ENCODE results near the gene WDR83.

WDR83 gene

GRCh38 chr19:12646551-12646950 lies 20.1 kb upstream of the WDR83 start:
- TF ChIP-seq, protein P1, sequence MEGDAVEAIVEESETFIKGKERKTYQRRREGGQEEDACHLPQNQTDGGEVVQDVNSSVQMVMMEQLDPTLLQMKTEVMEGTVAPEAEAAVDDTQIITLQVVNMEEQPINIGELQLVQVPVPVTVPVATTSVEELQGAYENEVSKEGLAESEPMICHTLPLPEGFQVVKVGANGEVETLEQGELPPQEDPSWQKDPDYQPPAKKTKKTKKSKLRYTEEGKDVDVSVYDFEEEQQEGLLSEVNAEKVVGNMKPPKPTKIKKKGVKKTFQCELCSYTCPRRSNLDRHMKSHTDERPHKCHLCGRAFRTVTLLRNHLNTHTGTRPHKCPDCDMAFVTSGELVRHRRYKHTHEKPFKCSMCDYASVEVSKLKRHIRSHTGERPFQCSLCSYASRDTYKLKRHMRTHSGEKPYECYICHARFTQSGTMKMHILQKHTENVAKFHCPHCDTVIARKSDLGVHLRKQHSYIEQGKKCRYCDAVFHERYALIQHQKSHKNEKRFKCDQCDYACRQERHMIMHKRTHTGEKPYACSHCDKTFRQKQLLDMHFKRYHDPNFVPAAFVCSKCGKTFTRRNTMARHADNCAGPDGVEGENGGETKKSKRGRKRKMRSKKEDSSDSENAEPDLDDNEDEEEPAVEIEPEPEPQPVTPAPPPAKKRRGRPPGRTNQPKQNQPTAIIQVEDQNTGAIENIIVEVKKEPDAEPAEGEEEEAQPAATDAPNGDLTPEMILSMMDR (IDR thresholded peaks at IDR 0.05; ENCODE audit: low read depth, low read length), result no peak
- DNase-seq (ENCODE audit: low read depth in 2 of 2), result no peak
- H3K4me3 ChIP-seq (replicated peaks in 1 of 2; ENCODE audit: low read depth in 2 of 2, low read length in 2 of 2), result no peak overlapping the region

- H3K4me3 ChIP-seq (replicated peaks in 1 of 2; ENCODE audit: low read depth in 2 of 2, low read length in 2 of 2), result no peak overlapping the region
- TF ChIP-seq, protein P1 (IDR thresholded peaks at IDR 0.05; ENCODE audit: low read depth, low read length), result no peak
- DNase-seq (ENCODE audit: low read depth in 2 of 2), result no peak
Observed at GRCh38 chr19:12647047-12647446, 19.6 kb upstream of the WDR83 start.

DNA sequence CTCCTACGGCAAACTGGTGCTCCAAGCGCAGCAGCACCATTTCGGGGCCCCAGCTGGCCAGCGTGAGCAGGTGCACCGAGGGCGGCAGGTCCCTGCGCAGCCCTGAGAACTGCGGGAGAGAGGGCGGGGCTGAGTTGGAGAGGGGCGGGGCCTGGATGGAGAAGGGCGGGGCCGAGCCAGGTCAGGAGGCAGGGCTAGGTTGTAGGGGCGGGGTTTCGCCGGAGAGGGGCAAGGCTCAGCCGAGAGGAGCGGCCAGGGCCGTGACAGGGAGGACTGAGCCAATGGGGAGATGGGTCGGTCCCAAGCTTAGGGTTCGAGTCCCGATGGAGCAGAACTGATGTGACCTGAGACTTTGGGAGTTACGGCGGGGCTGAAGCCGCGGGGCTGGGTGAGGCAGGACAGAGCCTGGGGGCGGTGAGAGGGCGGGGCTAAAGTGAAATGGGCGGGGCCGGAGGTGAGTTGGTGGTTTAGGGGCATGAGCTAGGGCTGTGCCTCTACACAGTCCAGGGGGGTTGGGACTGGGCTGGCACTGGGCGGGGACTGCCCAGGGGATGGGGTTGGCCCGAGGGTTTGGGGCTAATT lies 19.0 kb upstream of the WDR83 start:
- TF ChIP-seq, protein P1 (IDR thresholded peaks at IDR 0.05; ENCODE audit: low read depth, low read length), result no peak
- H3K4me3 ChIP-seq (replicated peaks in 1 of 2; ENCODE audit: low read depth in 2 of 2, low read length in 2 of 2), result peak overlapping the region in 1 of 2 donors; percentile 32
- peak; percentile 42 to 47 for DNase-seq (ENCODE audit: low read depth in 2 of 2)

DNA sequence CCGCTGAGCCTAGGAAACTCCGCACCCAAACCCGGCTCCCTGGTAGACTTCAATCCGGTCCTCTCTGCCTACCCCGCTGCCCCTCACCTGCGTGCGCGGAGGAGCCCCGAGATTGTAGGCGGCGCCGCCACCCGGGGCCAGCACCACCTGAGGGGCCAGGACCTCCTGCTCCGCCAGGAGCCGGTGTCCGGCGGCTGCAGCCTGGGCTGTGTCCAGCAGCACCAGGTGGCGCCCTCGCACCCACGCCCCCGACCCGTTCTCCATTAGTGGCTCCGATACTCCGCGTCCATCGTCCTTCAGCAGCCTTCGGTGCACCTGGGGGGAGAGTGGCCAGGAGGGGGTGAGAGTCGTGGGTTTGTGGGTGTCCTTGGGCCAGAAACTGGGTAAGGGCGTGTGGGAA lies 18.5 kb upstream of the WDR83 start:
- TF ChIP-seq, protein P1 (IDR thresholded peaks at IDR 0.05; ENCODE audit: low read depth, low read length), result peak; percentile 30
- DNase-seq (ENCODE audit: low read depth in 2 of 2), result no peak
- peak overlapping the region in 1 of 2 donors; percentile 32 for H3K4me3 ChIP-seq (replicated peaks in 1 of 2; ENCODE audit: low read depth in 2 of 2, low read length in 2 of 2)

DNA sequence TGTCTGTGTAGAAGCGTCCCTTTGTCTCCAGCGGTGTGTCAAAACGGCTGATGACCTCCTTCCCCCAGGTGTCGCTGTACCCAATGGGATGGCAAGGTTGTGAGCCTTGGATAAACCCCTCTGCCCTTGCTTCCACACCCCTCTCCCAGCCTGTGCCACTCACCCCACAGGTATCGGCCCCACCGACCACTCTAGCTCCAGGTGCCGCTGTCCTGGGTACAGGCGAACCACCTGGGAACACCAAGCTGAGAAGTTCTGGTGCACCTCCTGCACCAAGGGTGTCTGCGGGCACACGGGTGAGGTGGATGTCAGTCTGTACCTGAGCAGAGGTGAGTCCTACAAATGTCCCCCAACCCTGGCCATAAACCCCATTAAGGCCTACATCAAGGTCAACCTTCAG lies 16.7 kb upstream of the WDR83 start:
- no peak for DNase-seq (ENCODE audit: low read depth in 2 of 2)
- no peak overlapping the region for H3K4me3 ChIP-seq (replicated peaks in 1 of 2; ENCODE audit: low read depth in 2 of 2, low read length in 2 of 2)
- TF ChIP-seq, protein P1 (IDR thresholded peaks at IDR 0.05; ENCODE audit: low read depth, low read length), result no peak

DNA sequence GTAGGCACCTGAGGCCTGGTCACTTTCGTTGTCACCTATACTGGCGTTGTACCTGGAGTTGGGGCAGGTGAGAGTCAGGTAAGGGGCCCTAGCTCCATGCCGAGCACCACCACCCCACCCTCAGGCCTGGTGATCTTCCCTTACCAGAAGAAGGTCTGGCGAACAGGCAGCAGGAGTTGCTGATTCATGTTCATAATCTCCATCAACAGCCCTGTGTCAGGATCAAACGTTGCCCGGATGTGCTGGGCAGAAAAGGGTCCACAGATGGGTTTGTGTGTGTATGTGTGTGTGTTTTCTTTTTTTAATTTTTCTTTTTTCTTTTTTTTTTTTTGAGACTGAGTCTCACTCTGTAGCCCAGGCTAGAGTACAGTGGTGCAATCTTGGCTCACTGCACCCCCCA lies 14.4 kb upstream of the WDR83 start:
- DNase-seq (ENCODE audit: low read depth in 2 of 2), result no peak
- TF ChIP-seq, protein P1 (IDR thresholded peaks at IDR 0.05; ENCODE audit: low read depth, low read length), result no peak
- H3K4me3 ChIP-seq (replicated peaks in 1 of 2; ENCODE audit: low read depth in 2 of 2, low read length in 2 of 2), result no peak overlapping the region

- TF ChIP-seq, protein P1 (IDR thresholded peaks at IDR 0.05; ENCODE audit: low read depth, low read length), result no peak
- no peak for DNase-seq (ENCODE audit: low read depth in 2 of 2)
- H3K4me3 ChIP-seq (replicated peaks in 1 of 2; ENCODE audit: low read depth in 2 of 2, low read length in 2 of 2), result no peak overlapping the region
Observed at GRCh38 chr19:12655546-12655945, 11.1 kb upstream of the WDR83 start.

All from cardiac fibroblast (primary cell).